ENCODE measurements around the gene FPR2.

GRCh38 chr19:51733742-51734522 lies 27.0 kb upstream of the FPR2 start:
- TF ChIP-seq JUNB (IDR thresholded peaks at IDR 0.05; ENCODE audit: unreplicated experiment): no peak
- no peak for TF ChIP-seq EZH2 (IDR thresholded peaks at IDR 0.05; ENCODE audit: low read depth, unreplicated experiment)
- TF ChIP-seq CTCF (conservative IDR thresholded peaks at IDR 0.05; ENCODE audit: low read depth in 2 of 2): no peak
